Effector CD4-positive, alpha-beta T cell (primary cell): ENCODE results near the gene RAB7B. TPM values are rescaled to one million over a fixed set of nuclear protein-coding genes. Genes with fewer than 3 reads are reported as not detected.
"Not testable (repeated sequence)": the region's sequence is repeated elsewhere in the genome, so short reads cannot be mapped to it uniquely, and the experiment has no call there.

Source experiments
- DNase-seq: peaks from one replicate; pipeline ENCODE4 v3.0.0-alpha.2; 2020
- total RNA-seq: gene quantifications from one replicate; lab custom pipeline; 2026; lab: John Stamatoyannopoulos, UW

Gene RAB7B, protein sequence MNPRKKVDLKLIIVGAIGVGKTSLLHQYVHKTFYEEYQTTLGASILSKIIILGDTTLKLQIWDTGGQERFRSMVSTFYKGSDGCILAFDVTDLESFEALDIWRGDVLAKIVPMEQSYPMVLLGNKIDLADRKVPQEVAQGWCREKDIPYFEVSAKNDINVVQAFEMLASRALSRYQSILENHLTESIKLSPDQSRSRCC
- total RNA-seq, result not detected

DNA sequence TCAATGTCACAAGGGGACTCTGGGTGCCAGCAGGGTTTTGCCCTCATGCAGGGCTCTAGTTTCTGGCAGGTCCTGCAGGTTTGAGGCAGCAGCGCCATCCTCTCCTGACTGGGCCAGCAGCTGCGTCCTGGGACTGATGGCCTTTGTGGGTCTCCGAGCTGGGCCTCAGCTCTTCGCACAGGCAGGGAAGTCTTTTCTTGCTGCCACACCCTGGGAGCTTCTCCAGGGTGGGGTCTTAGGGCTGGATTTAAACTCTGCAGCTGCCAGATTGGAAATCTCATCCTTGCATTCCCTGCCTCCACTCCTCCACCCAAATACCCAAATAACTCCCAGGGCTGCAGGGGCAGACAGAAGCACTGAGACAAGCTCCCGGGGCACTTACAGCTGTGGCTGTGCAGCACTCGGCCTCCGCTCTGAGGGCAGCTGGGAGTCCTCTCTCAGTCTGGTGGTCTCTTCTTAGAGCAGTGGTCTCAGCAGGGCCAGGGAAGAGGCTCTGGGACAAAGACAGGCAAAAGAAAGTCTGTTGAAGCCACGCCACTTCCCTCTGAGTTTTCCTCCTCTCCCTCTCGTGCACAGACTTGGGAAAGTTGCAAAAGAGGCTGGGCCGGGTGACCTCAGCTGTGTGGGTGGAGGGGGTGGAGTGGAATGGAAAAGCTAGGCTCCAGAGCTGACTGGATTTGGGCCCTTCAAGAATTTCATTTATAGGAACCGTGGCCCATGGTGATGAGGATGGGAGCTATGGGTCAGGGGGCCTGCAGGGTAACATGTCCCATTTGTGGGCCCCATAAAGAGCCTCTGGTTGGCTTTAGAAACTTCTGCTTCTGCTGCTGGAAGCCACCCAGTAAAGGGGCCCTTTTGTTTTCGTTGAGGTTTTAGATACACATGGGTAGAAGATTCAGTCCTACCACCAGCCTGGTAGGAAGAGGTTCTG is at the start of gene RAB7B:
Gene RAB7B, minus strand, starts transcription at position 525 of the 931 bp plus-strand sequence. CDS start 9,260 bp downstream, outside the sequence.
- no peak for DNase-seq

DNA sequence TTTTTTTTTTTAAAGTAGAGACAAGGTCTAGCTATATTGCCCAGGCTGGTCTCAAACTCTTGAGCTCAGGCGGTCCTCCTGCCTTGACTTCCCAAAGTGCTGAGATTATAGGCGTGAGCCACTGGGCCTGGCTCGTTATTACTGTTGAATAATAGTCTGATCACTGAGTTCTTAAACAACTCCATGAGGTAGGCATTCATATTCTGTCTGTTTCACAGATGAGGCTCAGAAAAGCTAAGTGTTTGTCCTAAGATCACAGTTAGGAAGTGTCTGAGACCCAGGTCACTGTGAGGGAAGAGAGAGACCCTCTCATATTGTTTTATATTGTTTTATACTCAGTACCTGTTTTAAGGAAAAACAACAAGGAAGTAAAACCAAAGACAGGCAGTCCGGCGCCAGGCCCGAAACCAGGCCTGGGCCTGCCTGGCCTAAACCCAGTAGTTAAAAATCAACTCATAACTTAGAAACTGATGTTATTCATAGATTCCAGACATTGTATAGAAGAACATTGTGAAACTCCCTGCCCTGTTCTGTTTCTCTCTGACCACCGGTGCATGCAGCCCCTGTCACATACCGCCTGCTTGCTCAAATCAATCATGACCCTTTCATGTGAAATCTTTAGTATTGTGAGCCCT is 49.2 kb upstream of the RAB7B start:
- DNase-seq, result not testable (repeated sequence)

DNA sequence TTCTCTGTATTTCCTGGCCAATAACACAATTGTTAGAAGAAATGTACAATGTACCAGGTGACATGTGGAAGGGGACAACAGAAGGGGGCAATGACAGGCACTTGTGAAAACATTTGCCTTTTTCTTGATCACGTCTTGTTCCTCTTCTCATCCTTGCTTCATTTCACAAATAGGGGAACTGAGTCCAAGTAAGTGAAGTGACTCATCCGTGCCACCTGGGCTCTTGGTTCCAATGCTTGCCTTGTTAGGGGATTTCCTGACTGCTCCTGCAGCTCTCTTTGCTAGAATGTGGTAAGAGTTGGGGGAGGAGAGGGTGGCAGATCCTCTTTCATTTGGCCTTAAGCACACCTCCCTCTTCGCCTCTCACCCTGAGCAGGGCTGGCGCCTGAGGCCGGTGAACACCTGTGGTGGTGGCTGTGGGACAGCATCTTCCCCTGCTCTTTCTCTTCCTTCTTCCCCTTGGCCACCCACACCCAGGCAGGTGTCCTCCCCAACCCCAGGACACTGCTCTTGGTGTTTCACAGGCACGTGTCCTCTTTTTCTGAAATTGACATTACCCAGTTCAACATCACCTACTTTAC is 47.5 kb upstream of the RAB7B start:
- DNase-seq, result peak; percentile 3

DNA sequence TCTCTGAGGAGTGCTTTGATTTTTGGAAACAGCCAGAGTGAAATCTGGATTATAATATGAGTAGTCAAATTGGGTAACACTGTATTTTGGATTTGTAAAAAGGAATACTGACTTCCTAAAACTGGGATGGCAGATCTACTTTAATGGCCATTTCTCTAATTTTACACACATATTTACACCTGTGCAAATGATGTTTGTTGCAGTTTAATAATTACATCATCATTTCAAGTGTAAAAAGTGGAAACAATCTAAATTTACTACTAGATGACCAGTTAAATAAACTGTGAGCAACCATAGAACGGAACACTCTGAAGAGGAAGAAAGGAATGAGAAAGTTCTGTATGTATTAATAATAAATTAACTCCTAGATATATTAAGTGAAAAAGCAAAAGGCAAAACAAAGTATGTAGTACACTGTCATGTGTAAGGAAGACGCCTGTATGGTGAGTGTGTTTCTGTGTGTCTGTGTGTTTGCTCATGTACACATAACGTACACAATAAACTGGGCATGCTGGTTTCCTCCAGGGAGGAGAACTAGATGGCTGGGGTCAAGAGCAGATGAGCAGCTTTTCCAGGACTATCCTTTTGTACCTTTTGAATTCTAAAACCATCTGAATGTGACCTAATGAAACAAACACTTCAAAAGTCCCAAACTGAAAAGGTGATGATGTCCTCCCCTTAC is 46.9 kb upstream of the RAB7B start:
- no peak for DNase-seq

DNA sequence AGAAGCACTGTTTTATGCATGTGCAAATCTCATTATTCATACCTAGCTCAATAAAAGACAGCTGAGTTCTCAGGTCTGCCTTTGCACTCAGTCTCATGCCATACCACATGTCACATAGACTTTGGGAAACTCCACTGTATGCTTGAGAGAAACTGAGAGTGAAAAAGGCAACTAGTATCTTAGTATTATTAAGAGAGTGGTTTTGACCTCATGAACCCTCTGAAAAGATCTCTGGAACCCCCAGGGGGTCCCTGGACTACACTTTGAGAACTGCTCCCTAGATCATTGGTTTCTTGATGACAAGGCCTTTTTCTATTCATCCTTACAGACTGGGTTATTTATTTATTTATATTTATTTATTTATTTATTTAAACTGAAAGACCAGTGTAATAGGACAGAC is 46.1 kb upstream of the RAB7B start:
- DNase-seq, result no peak

DNA sequence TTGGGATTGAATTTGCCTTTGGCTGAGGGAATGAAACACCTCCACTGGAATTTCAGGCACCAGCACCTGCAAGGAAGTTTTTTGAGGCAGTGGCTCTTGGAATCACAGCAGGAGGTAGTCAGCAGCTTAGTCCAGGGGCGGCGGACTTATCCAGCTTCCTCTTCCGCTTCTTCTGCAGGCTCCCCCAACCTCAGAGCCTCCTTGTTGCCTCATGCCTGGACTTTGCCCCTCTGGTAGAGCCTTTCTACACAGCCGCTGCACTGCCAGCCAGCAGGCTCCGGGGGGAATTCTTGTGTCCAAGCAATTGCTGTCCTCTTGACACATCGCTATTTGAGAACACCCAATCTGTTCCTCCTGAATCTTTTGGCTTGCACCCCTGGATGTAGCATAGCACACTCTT is 45.4 kb upstream of the RAB7B start:
- DNase-seq, result no peak

DNA sequence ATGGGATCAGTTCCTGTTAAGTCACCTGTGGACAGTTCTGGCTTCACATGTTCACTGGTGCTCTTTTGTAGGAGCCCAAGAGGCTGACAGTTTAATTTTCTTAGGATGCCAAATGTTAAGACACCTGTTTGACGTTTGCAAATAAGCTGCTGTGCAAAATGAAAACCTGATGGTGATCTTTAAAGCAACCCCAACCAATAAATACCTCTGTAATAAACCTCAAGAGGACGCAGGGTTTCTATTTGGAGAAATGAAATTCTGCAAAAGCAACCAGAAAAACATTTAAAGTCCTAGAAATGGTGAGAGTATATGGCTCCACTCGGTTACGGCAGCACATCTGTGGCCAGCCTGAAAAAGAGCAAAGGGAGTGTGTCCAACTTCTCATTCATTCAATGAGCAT is 44.1 kb upstream of the RAB7B start:
- no peak for DNase-seq

DNA sequence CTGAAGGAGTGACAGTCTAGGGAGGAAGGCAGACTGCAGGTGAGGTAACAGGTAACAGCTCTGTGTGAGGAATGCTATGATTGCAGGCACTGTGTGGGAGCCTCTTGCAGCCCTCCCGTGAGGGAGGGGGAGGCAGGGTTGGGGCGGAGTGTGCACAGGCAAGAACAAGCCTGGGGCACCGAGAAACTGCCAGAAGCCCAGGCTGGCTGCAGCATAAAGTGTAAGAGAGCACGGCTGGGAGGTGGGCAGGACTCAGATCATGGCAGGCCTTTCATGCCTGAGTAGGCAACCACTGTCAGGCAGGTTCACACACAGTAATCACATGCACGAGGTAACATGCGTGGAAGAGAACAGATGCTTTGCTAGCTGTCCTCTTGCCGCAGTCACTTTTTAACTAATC is 38.4 kb upstream of the RAB7B start:
- DNase-seq, result no peak

DNA sequence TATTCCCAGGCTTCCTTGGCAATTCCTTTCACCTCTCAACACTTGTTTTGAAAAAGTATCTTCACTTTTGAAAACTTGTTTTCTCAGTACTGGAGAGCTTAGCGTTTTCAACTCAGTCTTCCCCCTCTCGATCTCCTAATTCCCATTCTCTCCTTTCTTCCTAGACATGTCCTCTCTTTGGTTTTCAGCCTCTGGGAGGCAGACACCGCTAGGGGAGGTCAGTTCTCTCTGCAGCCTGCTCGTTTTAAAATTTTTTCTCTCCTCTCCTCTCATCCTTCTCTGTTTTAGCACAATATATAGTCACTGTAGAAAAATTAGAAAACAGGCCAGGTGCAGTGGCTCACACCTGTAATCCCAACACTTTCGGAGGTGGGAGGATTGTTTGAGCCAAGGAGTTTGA is 37.1 kb upstream of the RAB7B start:
- DNase-seq, result no peak

DNA sequence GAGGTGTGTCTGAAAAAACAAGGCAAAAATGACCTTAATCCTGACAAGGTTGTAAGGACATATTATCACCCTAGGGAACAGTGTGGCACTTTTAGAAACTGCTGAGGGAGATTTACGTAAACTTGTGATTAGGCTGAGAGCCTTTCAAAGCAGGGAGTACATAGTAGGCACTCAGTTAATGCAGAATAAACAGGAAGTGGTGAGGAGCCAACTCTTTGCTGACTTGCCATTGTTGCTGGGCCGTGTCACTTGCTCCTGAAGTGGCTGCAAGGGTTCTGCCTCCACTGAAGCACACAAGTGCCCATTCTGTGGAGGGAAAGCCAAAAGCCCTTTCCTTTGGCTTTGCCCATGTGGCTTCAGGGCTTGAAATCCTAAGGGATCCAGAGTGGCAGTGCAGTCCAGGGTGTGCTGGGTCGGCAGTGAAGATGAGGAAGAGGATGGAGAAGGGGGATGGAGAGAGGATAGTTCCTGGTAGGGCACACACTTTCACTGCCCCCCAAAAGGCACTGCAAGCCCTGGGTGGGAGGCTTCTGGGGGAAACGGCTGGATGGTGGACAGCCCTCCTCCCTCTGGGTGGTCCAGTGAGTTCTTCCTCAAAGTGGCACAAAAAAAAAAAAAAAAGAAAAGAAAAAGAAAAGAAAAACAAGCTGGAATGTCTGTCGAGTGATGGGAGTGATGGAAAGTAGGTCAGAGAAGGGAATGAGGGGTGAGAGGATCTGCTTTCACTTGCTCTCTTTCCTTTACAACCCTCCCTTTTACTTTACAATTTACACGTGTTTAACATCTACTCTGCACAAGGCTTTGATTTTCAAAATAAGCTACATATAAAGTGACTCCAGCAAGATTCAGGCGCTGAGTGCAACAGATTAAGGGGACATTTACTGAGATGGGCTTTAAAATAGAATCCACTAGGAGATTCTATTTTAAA is 36.1 kb upstream of the RAB7B start:
- DNase-seq, result no peak

DNA sequence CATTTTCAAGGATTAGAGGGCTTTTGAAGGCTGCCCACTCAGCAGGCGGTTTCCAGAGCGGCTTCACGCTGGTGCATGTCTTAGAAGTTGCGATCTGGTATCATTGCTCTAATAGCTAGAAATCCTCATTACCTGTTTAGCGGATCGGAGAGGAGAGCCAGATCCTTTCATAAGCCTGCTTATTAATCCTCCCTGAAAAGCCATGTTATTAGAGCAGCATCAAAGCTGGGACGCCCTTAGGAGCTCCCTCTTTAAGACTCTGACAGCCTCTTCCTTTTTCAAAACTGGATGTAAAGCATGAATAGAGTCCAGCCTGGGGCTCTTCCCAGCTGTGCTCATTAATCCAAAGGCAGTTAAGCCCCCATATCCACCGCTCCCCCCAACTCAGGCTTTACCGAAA is 34.4 kb upstream of the RAB7B start:
- no peak for DNase-seq

DNA sequence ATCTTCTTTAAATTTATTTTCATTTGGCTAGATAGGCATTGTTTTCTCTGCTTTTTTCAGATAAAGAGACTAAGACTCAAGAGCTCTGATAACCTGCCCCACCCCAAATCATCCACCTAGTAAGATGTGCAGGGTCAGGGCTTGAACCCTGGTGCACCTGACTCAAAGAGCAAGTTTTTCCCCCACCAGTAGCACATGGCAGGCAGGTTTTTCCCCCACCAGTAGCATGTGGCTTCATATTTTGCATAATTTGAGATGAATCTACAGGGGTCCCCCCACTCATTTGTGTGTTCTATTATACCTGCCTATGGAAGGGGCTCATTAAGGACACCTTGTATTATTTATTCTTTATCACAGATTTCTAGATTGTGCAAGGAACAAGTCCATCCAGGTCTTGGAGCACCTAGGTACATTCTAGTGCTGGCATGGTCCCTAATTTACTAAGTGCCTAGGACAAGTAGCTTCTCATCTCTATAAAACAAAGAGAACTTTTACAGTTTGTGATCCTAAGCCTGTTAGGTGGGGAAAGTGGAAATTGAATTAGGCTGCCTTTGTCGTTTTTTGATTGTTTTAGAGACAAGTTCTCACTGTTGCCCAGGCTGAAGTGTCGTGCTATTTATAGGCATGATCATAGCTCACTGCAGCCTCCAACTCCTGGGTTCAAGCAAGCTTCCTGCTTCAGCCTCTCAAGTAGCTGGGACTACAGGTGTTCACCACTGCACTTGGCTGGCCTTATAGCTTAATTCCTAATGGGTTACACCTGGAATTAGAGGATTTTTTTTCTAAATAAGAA is 33.7 kb upstream of the RAB7B start:
- DNase-seq, result no peak

DNA sequence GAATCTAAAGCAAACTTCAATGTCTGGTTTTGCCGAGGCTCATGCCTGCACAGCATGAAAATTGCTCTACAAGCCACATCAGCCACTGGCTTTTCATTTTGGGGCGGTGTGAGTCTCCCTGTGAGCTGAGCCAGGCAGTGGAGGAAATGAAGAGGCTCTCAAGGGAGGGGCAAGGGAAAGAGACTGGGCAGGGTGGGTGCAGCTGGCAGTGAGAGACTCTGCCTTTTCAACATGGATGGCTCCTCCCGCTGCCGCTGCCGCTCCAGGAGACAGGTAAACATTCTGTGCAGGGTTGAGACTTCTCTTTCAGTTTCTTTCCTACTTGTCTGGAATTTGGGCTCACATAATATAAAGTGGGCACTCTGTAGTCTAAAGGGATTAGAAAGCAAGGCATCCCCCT is 31.8 kb upstream of the RAB7B start:
- DNase-seq, result no peak

DNA sequence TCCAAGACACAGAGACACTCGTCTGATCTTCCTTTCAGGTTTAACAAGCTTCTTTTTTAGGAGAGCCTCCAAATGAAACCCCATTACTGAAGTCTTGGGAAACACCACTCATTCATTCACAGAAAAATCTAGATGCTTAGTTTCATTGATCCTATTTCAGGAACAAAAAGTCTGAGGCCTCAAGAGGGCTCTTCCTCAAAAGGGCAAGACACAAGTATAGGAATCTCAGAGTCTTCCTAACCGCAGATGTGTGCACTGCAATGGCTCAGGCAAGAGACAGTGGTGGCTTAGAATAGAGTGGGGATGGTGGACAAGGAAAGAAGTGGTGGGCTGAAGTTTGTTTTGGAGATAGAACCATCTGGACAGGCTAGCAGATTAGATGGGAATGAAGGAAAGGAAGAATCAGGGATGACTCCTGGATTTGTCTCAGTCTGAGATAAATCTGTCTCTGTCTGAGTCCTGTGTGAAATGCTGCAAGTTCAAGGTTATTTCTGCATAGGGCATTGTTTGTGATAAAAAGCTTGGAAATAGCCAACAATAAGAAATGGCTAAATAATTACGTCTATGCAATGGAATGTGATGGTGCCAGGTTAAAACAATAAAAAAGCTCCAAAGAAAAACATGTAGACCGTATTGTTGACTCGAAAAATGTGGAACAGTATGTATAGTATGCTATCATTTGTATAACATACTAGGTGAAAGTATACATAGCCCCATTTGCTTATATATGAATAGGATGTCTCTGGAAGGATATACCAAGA is 29.4 kb upstream of the RAB7B start:
- no peak for DNase-seq

DNA sequence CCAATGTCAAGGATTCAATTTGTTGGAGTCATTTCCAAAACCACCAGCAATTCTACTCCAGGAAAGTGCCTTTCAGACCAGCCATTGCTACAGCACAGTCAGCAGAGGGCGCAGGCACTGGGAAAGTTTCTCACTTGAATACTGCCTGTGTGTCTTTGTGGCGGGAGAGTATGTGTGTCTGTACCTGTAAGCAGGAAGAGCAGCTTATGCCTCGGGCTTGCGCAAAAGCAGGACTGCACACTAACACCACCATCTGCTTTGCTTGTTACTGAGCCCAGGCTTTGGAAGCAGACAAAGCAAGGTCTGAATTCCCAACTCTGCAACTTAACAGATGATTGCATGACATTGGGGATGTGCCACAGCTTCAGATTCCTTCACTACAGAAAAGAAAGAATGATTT is 27.5 kb upstream of the RAB7B start:
- DNase-seq, result peak; percentile 29

DNA sequence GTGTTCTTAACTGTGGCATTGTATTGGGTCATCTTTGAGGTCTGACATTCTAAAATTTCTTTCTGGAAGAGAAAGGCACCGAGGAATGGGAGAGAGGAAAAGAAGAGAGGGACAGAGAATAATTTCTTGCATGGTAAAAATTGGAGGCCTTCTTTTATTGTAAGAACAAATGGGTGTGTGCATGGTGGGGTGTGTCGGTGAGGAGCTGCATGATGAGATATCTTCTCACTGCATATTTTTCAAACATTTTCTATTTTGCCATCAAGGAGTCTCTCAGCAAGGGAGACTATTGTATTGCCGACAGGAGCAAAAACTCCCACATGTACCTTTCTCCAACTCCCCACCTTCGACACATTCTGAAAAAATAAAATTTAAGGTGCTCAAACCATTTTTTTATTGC is 27.0 kb upstream of the RAB7B start:
- no peak for DNase-seq

DNA sequence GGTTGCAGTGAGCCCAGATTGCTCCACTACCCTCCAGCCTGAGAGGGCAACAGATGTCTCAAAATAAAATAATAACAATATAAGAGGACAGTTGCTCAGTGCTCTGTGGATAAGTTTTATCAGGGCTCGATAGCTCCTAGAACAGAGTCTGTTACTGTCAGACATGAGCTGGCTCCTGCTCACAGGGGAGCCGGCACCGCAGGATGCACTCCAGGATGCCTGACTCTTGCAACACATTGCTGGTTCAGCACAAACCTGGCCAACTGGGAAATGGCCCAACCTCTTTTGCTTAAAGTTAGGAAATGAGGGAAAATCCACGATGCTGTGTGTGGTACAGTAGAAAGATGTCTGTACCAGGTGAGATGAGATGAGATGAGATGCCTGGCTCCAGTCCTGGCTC is 26.3 kb upstream of the RAB7B start:
- no peak for DNase-seq

DNA sequence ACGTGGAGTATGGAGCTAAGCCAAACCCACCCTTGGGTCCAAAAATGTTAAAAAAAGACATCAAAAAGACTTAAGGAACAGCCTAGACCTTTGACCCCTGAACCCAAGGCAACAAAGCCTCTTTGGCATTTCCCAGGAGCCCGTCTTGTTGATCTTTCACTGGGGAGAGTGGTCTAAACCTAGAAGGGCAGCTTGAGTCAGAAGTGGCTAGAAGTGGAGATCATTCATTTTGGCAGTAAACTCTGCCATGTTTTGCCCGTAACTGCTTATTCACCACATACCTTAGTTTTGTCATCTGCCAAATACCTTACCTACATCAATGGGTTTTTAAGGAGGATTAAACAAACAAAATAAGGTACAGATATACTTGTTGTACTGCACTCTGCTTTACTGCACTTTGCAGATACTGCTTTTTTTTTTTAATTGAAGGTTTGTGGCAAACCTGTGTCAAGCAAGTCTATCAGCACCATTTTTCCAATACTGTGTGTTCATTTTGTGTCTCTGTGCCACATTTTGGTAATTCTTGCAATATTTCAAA is 22.2 kb upstream of the RAB7B start:
- DNase-seq, result no peak

DNA sequence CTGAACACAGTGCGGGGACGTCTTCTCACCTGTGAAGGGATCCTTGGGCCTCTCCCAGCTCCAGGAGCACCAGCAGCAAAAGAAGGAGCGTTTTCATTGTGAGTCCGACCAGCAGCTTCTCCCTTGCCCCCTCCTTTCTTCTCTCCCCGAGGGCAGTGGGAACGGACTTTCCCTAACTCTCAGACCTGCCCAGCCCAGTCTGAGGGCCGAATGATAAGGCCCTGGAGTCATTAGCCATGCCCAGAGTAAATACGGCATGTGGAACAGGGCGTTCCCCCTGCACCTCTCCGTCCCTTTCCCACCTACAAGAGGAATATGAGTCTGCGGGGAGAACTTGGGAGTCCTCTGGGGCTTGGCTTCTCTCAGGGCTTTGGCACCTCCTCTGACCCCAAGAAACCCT is 20.5 kb upstream of the RAB7B start, which contains the start of gene CTSE:
Gene CTSE, minus strand, starts transcription at position 201 of the 400 bp plus-strand sequence. Its CDS starts 104 bp downstream, at position 97.
- DNase-seq, result no peak

DNA sequence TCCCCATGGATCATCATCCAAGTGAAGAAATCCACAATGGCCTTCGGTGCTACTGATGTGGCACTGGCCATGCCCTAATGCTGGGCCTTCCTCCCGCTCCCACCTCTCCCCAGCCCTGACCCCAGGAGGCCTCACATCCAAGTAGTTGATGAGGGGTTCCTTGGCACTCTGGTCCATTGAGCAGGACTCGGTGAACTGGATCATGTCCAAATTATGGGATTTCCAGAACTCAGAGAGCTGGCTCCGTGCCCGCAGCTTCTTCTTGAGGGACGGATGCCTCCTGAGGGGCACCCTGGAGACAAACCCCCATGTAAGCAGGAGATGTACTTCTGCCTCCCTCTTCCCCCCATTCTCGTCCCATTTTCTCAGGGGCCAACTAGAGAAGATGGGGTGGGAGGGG is 19.6 kb upstream of the RAB7B start:
- no peak for DNase-seq
